Neural crest cell (in vitro differentiated cells): ENCODE data around the gene CHTF18. TPM values are rescaled to one million over a fixed set of nuclear protein-coding genes. Genes with fewer than 3 reads are reported as not detected.

Experiments used
- DNase-seq: peaks from one replicate; pipeline ENCODE4 v3.0.0; 2021; ENCODE audit warnings: low read depth, mixed read lengths, low spot score
- H3K27ac Mint-ChIP-seq: one replicate; pipeline ENCODE4 v1.8.0; 2021; ENCODE audit warnings: mild to moderate bottlenecking, mixed read lengths; ENCODE audit not compliant: unreplicated experiment
- H3K27me3 Mint-ChIP-seq: 2 replicates; pipeline ENCODE4 v1.8.0; 2021; ENCODE audit warnings: low read depth, mild to moderate bottlenecking, mixed read lengths
- H3K36me3 Mint-ChIP-seq: 2 replicates; pipeline ENCODE4 v1.8.0; 2021; ENCODE audit warnings: low read depth, mild to moderate bottlenecking, mixed read lengths
- H3K4me1 Mint-ChIP-seq: 2 replicates; pipeline ENCODE4 v1.8.0; 2021; ENCODE audit warnings: mixed read lengths
- H3K4me3 Mint-ChIP-seq: one replicate; pipeline ENCODE4 v1.8.0; 2021; ENCODE audit warnings: mild to moderate bottlenecking, mixed read lengths
- H3K9me3 Mint-ChIP-seq: 2 replicates; pipeline ENCODE4 v1.8.0; 2021; ENCODE audit warnings: mixed read lengths
- total RNA-seq: library from RNA; stranded (reverse); gene quantifications from 2 replicates; pipeline ENCODE4 v1.2.1, GENCODE V29; 2021
- TF ChIP-seq, protein P1 (sequence below): fragments of 200-600 bp; sonication (generic); conservative IDR thresholded peaks from 2 replicates; pipeline ENCODE4 v1.5.0; 2021; ENCODE audit warnings: antibody characterized with exemption, mild to moderate bottlenecking

The CHTF18 gene
- total RNA-seq, 1 donor from 2014 or later, result 169 TPM

DNA sequence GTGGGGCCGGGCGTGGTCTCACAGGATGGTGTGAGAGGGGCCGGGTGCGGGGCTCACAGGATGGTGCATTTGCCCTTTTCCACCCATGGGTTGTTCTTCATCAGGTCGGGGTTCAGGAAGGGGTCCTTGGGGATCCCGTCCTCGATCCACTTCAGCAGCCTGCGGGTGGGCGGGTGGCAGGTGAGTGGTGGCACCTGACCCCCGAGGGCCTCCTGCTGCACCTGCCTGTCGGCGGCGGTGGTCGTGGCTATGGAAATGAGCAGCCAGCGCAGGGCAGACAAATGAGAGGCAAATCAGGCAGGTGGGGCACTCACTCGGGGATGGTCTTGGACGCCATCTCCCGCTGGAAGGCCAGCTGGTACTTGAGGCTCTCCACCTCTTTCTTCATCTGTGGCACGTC lies 10.2 kb downstream of the CHTF18 start:
- Mint-ChIP-seq H3K36me3 (peaks cover 2% of the 10 kb centered on the region), H3K27ac (no peak overlapping the region), H3K9me3 (no peaks in the 10 kb centered on the region), H3K4me1 (no peaks in the 10 kb centered on the region), H3K27me3 (peaks cover 52% of the 10 kb centered on the region), H3K4me3 (no peak overlapping the region)
- TF ChIP-seq, protein P1, sequence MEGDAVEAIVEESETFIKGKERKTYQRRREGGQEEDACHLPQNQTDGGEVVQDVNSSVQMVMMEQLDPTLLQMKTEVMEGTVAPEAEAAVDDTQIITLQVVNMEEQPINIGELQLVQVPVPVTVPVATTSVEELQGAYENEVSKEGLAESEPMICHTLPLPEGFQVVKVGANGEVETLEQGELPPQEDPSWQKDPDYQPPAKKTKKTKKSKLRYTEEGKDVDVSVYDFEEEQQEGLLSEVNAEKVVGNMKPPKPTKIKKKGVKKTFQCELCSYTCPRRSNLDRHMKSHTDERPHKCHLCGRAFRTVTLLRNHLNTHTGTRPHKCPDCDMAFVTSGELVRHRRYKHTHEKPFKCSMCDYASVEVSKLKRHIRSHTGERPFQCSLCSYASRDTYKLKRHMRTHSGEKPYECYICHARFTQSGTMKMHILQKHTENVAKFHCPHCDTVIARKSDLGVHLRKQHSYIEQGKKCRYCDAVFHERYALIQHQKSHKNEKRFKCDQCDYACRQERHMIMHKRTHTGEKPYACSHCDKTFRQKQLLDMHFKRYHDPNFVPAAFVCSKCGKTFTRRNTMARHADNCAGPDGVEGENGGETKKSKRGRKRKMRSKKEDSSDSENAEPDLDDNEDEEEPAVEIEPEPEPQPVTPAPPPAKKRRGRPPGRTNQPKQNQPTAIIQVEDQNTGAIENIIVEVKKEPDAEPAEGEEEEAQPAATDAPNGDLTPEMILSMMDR, result no peak
- no peak for DNase-seq

DNA sequence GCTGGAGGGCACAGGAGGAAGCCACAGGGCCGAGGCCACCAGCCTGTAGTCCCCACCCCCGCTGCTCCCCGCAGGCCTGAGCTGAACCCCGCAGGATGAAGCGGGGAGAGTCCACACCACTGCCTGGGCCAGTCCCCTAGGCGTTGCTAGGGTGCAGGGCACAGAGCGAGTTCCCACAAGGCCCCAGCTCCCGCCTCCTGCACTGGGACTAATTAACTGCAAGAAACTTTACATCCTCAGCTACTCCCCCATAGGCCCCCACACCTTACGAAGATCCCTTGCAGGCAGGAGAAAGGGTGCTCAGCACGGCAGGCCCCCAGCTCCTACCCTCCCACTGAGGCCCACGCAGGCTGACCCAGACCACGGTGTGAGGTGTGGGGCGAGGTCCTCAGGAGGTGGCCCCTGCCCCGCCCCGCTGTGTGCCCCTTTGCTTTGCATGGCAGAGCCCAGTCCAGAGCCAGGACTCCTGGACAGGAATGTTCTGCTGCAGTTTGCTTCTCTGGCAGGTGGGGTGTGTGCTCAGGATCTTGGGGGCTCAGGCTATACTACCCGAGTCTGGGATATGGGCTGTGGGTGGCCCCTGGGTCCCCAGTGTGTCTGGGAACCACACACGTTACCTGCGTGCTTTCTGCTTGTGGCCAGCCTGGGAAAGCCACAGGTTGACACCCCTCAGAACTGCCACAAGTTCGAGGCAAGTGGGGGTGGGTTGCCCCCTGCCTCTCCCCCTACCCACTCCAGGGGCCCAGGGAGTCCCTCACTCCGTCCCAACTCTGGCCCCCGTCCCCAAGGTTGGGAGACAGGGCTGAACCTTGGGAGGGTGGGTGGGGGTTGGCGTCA lies 10.9 kb downstream of the CHTF18 start:
- TF ChIP-seq, protein P1, result no peak
- no peaks in the 10 kb centered on the region for H3K9me3 Mint-ChIP-seq
- H3K27ac Mint-ChIP-seq, result no peak overlapping the region
- no peak overlapping the region for H3K4me3 Mint-ChIP-seq
- H3K4me1 Mint-ChIP-seq, result no peaks in the 10 kb centered on the region
- H3K27me3 Mint-ChIP-seq, result peaks cover 58% of the 10 kb centered on the region
- DNase-seq, result no peak
- H3K36me3 Mint-ChIP-seq, result peaks cover 2% of the 10 kb centered on the region

DNA sequence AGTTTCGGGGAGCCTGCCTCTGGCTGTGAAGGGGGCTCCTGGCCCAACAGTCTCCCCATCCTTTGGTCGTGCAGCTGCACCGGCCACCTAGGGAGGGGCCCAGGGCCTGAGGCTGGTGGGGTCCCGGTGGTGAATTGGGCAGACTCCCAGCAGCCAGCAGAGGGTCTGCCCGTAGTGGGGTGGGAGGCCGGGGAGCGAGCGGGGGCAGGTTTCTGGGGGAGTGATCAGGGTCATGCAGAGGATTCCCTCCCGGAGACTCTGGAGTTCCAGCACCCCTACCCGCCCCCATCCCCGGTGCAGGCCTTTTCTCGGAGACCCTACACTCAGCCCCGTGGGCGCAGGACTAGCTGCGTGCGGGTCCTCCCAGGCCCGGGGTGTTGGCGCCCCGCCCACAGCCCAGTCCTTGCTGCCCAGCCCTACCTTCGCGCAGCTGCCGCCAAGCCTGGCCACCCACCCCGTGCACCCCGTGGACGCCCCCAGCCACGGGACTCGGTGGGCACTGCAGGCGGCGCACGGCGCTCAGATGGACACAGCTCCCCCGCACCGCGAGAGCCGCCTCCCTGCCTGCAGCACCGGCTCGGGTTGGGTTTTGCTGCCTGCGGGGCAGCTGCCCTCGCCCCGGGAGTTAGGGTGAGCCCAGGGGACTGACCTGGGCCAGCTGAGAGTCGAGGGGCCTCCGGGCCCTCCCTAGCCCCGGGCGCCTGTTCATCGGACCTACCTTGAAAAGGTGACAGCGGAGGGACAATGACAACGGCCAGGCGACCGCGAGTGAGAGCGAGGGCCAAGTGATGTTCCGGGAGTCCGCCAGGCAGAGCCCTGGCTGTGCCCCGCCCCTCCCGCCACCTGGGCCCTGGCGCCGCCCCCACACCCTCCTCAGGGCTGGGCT lies 11.8 kb downstream of the CHTF18 start, which contains the start of gene GNG13:
TSS of gene GNG13 (minus strand) at position 787 of the 886 bp plus-strand sequence. CDS start 1,657 bp downstream, outside the sequence.
- Mint-ChIP-seq H3K4me1 (no peaks in the 10 kb centered on the region), H3K36me3 (peaks cover 2% of the 10 kb centered on the region), H3K4me3 (peak within 1 kb of the TSS; percentile 41), H3K9me3 (no peaks in the 10 kb centered on the region), H3K27ac (no peak within 1 kb of the TSS), H3K27me3 (peaks cover 66% of the 10 kb centered on the region)
- TF ChIP-seq, protein P1, result no peak
- DNase-seq, result no peak

DNA sequence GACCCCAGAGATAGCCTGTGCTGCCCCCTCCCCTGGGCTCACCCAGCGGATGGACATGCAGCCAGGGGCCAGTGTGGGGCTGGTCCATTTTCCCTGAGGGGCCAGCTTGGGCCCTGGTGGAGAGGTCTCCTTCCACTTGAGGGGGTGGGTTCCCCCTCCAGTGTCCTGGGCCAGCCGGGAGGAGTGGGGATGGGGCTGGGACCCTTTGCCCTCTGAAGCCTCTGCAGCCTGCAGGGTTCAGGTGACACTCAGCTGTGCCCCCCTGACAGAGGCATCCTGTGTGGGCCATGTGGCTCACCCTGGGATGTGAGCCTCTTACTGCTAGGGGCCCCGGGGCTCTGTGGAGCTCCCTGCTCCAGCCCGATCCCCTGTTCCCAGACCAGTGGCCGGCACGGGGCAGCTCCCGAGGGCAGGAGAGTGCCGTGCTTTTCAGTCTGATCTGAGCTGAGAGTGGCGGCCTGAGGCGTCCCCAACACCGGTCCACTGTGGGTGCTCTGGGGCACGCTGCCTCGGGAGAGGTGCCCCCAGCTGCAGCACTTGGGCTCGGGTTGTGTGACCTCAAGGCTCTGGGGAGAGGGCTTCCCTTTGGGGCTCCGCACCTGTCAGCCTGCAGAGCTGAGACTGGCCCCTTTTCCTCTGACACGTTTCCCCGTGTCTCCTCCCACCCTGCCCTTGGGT lies 12.6 kb downstream of the CHTF18 start:
- peaks cover 68% of the 10 kb centered on the region for H3K27me3 Mint-ChIP-seq
- no peaks in the 10 kb centered on the region for H3K4me1 Mint-ChIP-seq
- TF ChIP-seq, protein P1, result no peak
- peaks cover 2% of the 10 kb centered on the region for H3K36me3 Mint-ChIP-seq
- DNase-seq, result no peak
- no peak overlapping the region for H3K27ac Mint-ChIP-seq
- H3K9me3 Mint-ChIP-seq, result no peaks in the 10 kb centered on the region
- peak overlapping the region; percentile 41 for H3K4me3 Mint-ChIP-seq

DNA sequence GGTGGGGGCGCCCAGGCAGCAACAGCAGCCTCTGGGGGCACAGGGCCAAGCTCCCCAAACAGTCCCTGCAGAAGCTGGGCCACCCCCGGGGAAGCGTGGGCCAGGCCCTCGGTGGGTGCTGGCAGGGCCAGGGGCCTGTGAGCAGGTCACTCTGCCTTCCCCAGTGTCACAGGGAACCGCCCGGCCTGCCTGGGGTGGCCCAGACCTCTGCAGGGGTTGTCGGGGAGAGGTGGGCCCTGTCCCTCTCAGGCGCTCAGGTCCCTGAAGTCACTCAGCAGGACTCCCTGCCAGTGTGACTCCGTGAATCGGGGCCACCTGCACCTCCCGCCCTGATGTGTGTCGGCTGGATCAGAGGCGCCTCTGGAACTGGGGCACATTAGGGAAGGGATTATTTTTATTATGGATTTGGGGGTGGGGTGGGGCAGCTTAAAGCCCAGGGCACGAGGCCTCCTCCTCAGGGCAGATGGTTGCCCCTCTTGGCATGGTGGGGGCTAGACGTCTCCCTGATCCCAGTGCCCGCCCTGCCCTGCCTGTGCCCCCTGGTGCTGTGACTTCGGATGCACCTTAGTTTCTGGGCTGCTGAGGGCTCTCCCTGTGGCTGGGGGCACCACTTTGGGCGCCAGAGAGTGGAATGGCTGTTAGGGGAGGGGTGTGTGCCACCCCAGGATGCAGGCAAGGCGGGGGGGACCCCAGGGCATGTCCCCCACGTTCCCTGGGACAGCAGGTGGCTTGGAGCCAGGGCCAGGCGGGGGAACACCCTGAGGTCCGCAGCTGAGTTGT lies 13.4 kb downstream of the CHTF18 start:
- Mint-ChIP-seq H3K36me3 (peaks cover 2% of the 10 kb centered on the region), H3K27me3 (peaks cover 68% of the 10 kb centered on the region), H3K27ac (no peak overlapping the region), H3K4me1 (no peaks in the 10 kb centered on the region), H3K9me3 (no peaks in the 10 kb centered on the region), H3K4me3 (peak overlapping the region; percentile 56)
- TF ChIP-seq, protein P1, result no peak
- DNase-seq, result no peak
